ENCODE data around the gene SAP30L. TPM values are rescaled to one million over a fixed set of nuclear protein-coding genes. Genes with fewer than 3 reads are reported as not detected.

The SAP30L gene
- total RNA-seq, 2 donors from 2014 or later, result 27.7 to 40.3 TPM

DNA sequence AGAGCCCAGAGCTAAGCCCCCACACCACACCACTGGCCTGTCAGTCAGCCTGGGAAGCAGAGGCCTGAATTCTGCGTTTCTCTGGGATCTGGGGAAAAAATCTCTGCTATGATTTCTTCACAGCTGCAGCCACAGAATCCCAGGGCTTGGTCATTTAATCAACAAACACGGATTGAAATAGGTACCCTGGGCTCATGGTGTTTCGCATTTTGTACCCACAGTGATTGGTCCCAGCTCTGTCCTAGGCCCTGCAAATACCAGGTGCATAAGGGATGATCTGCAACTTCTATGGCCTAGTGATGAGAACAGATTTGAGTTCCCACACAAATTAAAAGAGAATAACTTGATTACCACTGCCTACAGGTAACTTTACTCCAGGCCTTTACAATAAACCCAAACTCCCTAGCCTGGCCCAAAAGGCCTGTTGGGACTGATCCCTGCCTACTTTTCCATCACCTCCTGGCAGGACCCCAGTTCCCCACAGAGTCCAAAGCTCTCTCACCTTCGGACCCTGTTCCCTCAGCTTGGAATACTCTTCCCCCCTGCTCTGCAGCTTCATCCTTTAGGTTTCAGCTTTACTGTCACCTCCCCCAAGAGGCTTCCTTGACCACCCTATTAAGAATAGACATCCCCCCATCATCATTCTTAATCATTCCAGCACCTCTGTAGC lies 14.7 kb upstream of the SAP30L start:
- WGBS, 2 experiments (ENCODE audit: insufficient coverage in 1 of 2, insufficient read length in 1 of 2), result 85 to 87% methylated on average over 4 of the region's 4 CpGs
- H3K36me3 Mint-ChIP-seq (ENCODE audit: low read depth), result peaks cover 15% of the 10 kb centered on the region
- no peak overlapping the region for H3K4me3 Mint-ChIP-seq
- no peak overlapping the region for H3K27ac Mint-ChIP-seq
- no peak for DNase-seq
- no peak overlapping the region for H3K4me3 ChIP-seq (ENCODE audit: low read length)
- peaks cover 4% of the 10 kb centered on the region for H3K9me3 Mint-ChIP-seq
- peaks cover 9% of the 10 kb centered on the region for H3K9me3 ChIP-seq (ENCODE audit: control insufficient read depth, low read length)
- H3K27me3 ChIP-seq (ENCODE audit: control insufficient read depth, insufficient read depth, low read length, poor library complexity, severe bottlenecking), result no peaks in the 10 kb centered on the region
- no peaks in the 10 kb centered on the region for H3K27me3 Mint-ChIP-seq (ENCODE audit: insufficient read depth)
- H3K27ac ChIP-seq (ENCODE audit: low read depth, low read length), result peak overlapping the region; percentile 49
- no peaks in the 10 kb centered on the region for H3K4me1 ChIP-seq (ENCODE audit: control insufficient read depth, insufficient read depth, low read length)
- no peak for TF ChIP-seq CTCF (conservative IDR thresholded peaks at IDR 0.05)
- H3K4me1 Mint-ChIP-seq, result no peaks in the 10 kb centered on the region
- H3K36me3 ChIP-seq (ENCODE audit: control insufficient read depth, insufficient read depth, low read length), result peaks cover 6% of the 10 kb centered on the region
- H3K9ac ChIP-seq (ENCODE audit: extremely low read depth, low read length, poor library complexity, severe bottlenecking), result no peak overlapping the region

- no peak overlapping the region for H3K4me3 ChIP-seq (ENCODE audit: low read length)
- peaks cover 16% of the 10 kb centered on the region for H3K9me3 ChIP-seq (ENCODE audit: control insufficient read depth, low read length)
- Mint-ChIP-seq H3K9me3 (peaks cover 4% of the 10 kb centered on the region), H3K27ac (no peak overlapping the region), H3K36me3 (ENCODE audit: low read depth) (peaks cover 35% of the 10 kb centered on the region), H3K4me1 (no peaks in the 10 kb centered on the region), H3K4me3 (no peak overlapping the region), H3K27me3 (ENCODE audit: insufficient read depth) (no peaks in the 10 kb centered on the region)
- no peak overlapping the region for H3K27ac ChIP-seq (ENCODE audit: low read depth, low read length)
- TF ChIP-seq CTCF (conservative IDR thresholded peaks at IDR 0.05), result no peak
- H3K4me1 ChIP-seq (ENCODE audit: control insufficient read depth, insufficient read depth, low read length), result no peaks in the 10 kb centered on the region
- no peak for DNase-seq
- 92% methylated on average over 3 of the region's 3 CpGs; no CpG with 5 or more reads in 1 of the 2 experiments for WGBS, 2 experiments (ENCODE audit: insufficient coverage in 1 of 2, insufficient read length in 1 of 2)
- H3K27me3 ChIP-seq (ENCODE audit: control insufficient read depth, insufficient read depth, low read length, poor library complexity, severe bottlenecking), result no peaks in the 10 kb centered on the region
- H3K9ac ChIP-seq (ENCODE audit: extremely low read depth, low read length, poor library complexity, severe bottlenecking), result no peak overlapping the region
- H3K36me3 ChIP-seq (ENCODE audit: control insufficient read depth, insufficient read depth, low read length), result peaks cover 34% of the 10 kb centered on the region
Observed at GRCh38 chr5:154435226-154435625, 10.6 kb upstream of the SAP30L start.

- peaks cover 42% of the 10 kb centered on the region for H3K36me3 ChIP-seq (ENCODE audit: control insufficient read depth, insufficient read depth, low read length)
- no peaks in the 10 kb centered on the region for H3K27me3 Mint-ChIP-seq (ENCODE audit: insufficient read depth)
- WGBS, 2 experiments (ENCODE audit: insufficient coverage in 1 of 2, insufficient read length in 1 of 2), result 91 to 92% methylated on average over 5 of the region's 5 CpGs
- H3K9ac ChIP-seq (ENCODE audit: extremely low read depth, low read length, poor library complexity, severe bottlenecking), result no peak overlapping the region
- no peak overlapping the region for H3K4me3 Mint-ChIP-seq
- H3K27ac Mint-ChIP-seq, result no peak overlapping the region
- H3K4me1 Mint-ChIP-seq, result no peaks in the 10 kb centered on the region
- H3K9me3 Mint-ChIP-seq, result peaks cover 4% of the 10 kb centered on the region
- H3K36me3 Mint-ChIP-seq (ENCODE audit: low read depth), result peaks cover 47% of the 10 kb centered on the region
- no peaks in the 10 kb centered on the region for H3K27me3 ChIP-seq (ENCODE audit: control insufficient read depth, insufficient read depth, low read length, poor library complexity, severe bottlenecking)
- no peaks in the 10 kb centered on the region for H3K4me1 ChIP-seq (ENCODE audit: control insufficient read depth, insufficient read depth, low read length)
- H3K27ac ChIP-seq (ENCODE audit: low read depth, low read length), result no peak overlapping the region
- no peak for DNase-seq
- H3K4me3 ChIP-seq (ENCODE audit: low read length), result no peak overlapping the region
- TF ChIP-seq CTCF (conservative IDR thresholded peaks at IDR 0.05), result no peak
- peaks cover 16% of the 10 kb centered on the region for H3K9me3 ChIP-seq (ENCODE audit: control insufficient read depth, low read length)
Observed at GRCh38 chr5:154437281-154437965, 8.4 kb upstream of the SAP30L start.
